HepG2 (cell line): ENCODE measurements around the gene PNPLA2. TPM values are rescaled to one million over a fixed set of nuclear protein-coding genes. Genes with fewer than 3 reads are reported as not detected.

Experiments used
- BHLHE40 ChIP-seq: IDR thresholded peaks from 2 replicates; pipeline ENCODE4 v1.6.1; 2011; ENCODE audit warnings: low read length, improper control_type of control experiment
- BORCS8-MEF2B ChIP-seq: sonication (generic); formaldehyde crosslinking; IDR thresholded peaks from 2 replicates; pipeline ENCODE4 v1.8.0; 2022; ENCODE audit warnings: mild to moderate bottlenecking, missing genetic modification reagents
- HMGXB3 ChIP-seq: sonication (generic); formaldehyde crosslinking; IDR thresholded peaks from 2 replicates; pipeline ENCODE4 v1.4.0; 2020; ENCODE audit warnings: missing genetic modification reagents, borderline replicate concordance
- HNRNPLL ChIP-seq: fragments of 200-400 bp; formaldehyde crosslinking; IDR thresholded peaks from 2 replicates; pipeline ENCODE4 v1.6.1; 2017; ENCODE audit warnings: mild to moderate bottlenecking, low read depth, low read length; ENCODE audit not compliant: poor library complexity, severe bottlenecking
- MXD1 ChIP-seq: sonication (generic); formaldehyde crosslinking; IDR thresholded peaks from 2 replicates; pipeline ENCODE4 v1.4.0; 2020; ENCODE audit warnings: mild to moderate bottlenecking, missing genetic modification reagents
- MXI1 ChIP-seq: IDR thresholded peaks from 3 replicates; pipeline ENCODE4 v1.6.1; 2012; ENCODE audit warnings: low read depth, low read length, inconsistent platforms, borderline replicate concordance
- PAWR ChIP-seq: sonication (generic); formaldehyde crosslinking; IDR thresholded peaks from 2 replicates; pipeline ENCODE4 v1.4.0; 2020; ENCODE audit warnings: missing genetic modification reagents, mild to moderate bottlenecking, borderline replicate concordance
- PHF21A ChIP-seq: sonication (generic); formaldehyde crosslinking; IDR thresholded peaks from 2 replicates; pipeline ENCODE4 v1.5.0; 2020; ENCODE audit warnings: mild to moderate bottlenecking, missing genetic modification reagents
- TOE1 ChIP-seq: sonication (generic); formaldehyde crosslinking; IDR thresholded peaks from 2 replicates; pipeline ENCODE4 v1.4.0; 2020; ENCODE audit warnings: mild to moderate bottlenecking, missing genetic modification reagents
- ZNF232 ChIP-seq: sonication (generic); formaldehyde crosslinking; IDR thresholded peaks from 2 replicates; pipeline ENCODE4 v1.4.0; 2020; ENCODE audit warnings: missing genetic modification reagents, borderline replicate concordance
- ZNF331 ChIP-seq: sonication (generic); formaldehyde crosslinking; IDR thresholded peaks from 2 replicates; pipeline ENCODE4 v1.4.0; 2020; ENCODE audit warnings: missing genetic modification reagents
- ZNF549 ChIP-seq: sonication (generic); formaldehyde crosslinking; IDR thresholded peaks from 2 replicates; pipeline ENCODE4 v1.5.0; 2020; ENCODE audit warnings: missing genetic modification reagents
- polyA plus RNA-seq, 8 experiments: library from polyadenylated mRNA; depleted of rRNA in 3 of 8; stranded (reverse) in 7 of 8; unstranded in 1 of 8; fragments of >200 nt; fragmentation: Illumina TruSeq in 4 of 8; extraction: Trizol in 4 of 8; gene quantifications; 2 replicates each; pipeline versions ENCODE4 v1.2.1 to v1.2.3, GENCODE V29; 2011 to 2016; ENCODE audit warnings: low read depth in 4 of 8, missing spikeins in 1 of 8, mixed read lengths in 1 of 8; ENCODE audit not compliant: insufficient read depth in 1 of 8
- total RNA-seq, 5 experiments: library from RNA; depleted of rRNA; stranded (reverse); fragments of >200 nt; fragmentation: Illumina TruSeq; extraction: Trizol; gene quantifications; 2 replicates each; pipeline ENCODE4 v1.2.3, GENCODE V29; 2016; ENCODE audit warnings: low read depth in 1 of 5
- TF ChIP-seq, protein P1 (sequence below): sonication (generic); formaldehyde crosslinking; IDR thresholded peaks from 2 replicates; pipeline ENCODE4 v1.8.0; 2022; ENCODE audit warnings: mild to moderate bottlenecking, missing genetic modification reagents; ENCODE audit not compliant: insufficient replicate concordance
- TF ChIP-seq, protein P2 (sequence below): sonication (generic); formaldehyde crosslinking; IDR thresholded peaks from 2 replicates; pipeline ENCODE4 v1.4.0; 2020; ENCODE audit warnings: mild to moderate bottlenecking, missing genetic modification reagents, borderline replicate concordance
- TF ChIP-seq, protein P3 (sequence below): sonication (generic); formaldehyde crosslinking; IDR thresholded peaks from 2 replicates; pipeline ENCODE4 v1.4.0; 2020; ENCODE audit warnings: low read depth, mild to moderate bottlenecking, missing genetic modification reagents

The PNPLA2 gene
- total and polyA plus RNA-seq, 2 of the 13 experiments (the other 11 are each of a cell fraction or from before 2014, with no cell fraction given), result 10.5 to 43.2 TPM

DNA sequence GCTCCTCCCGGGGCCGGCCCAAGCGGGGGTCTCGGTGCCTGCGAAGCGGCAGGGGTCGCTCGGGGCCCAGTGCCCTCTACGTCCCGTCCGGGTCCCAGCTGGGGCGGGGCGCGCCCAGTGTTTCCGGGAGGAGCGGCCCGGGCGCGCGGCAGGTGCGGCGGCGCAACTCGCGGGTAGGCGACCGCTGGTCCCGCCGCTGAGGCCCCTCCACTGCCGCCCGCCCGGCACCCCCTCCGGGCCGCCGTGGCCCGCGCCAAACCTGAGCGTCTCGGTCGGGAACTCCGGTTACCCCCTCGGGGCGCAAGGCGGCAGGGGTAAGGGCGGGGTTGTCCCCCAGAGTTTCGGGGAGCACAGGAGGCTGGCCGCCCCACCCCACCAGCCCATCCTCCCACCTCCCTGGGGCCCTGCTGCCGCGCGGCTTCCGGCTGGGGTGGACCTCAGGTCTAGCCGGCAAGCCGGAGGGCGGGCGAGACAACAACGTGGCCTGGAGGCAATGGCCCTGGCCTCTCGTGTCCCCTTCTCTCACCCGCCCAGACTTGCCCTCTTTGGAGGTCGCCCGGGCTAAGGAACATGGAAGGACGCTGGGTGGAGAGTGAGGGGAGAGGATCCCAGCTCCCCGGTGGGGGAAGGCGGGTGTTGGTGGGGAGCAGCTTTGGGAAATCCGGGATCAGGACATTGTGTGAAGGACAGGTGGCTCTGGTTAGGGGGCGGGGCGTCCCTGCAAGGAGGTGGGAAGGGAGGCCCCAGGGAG lies 8.6 kb downstream of the PNPLA2 start (continued):
- TF ChIP-seq, protein P1, sequence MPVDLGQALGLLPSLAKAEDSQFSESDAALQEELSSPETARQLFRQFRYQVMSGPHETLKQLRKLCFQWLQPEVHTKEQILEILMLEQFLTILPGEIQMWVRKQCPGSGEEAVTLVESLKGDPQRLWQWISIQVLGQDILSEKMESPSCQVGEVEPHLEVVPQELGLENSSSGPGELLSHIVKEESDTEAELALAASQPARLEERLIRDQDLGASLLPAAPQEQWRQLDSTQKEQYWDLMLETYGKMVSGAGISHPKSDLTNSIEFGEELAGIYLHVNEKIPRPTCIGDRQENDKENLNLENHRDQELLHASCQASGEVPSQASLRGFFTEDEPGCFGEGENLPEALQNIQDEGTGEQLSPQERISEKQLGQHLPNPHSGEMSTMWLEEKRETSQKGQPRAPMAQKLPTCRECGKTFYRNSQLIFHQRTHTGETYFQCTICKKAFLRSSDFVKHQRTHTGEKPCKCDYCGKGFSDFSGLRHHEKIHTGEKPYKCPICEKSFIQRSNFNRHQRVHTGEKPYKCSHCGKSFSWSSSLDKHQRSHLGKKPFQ (CRISPR knock-in tag), result peak; percentile 84
- TF ChIP-seq, protein P2, sequence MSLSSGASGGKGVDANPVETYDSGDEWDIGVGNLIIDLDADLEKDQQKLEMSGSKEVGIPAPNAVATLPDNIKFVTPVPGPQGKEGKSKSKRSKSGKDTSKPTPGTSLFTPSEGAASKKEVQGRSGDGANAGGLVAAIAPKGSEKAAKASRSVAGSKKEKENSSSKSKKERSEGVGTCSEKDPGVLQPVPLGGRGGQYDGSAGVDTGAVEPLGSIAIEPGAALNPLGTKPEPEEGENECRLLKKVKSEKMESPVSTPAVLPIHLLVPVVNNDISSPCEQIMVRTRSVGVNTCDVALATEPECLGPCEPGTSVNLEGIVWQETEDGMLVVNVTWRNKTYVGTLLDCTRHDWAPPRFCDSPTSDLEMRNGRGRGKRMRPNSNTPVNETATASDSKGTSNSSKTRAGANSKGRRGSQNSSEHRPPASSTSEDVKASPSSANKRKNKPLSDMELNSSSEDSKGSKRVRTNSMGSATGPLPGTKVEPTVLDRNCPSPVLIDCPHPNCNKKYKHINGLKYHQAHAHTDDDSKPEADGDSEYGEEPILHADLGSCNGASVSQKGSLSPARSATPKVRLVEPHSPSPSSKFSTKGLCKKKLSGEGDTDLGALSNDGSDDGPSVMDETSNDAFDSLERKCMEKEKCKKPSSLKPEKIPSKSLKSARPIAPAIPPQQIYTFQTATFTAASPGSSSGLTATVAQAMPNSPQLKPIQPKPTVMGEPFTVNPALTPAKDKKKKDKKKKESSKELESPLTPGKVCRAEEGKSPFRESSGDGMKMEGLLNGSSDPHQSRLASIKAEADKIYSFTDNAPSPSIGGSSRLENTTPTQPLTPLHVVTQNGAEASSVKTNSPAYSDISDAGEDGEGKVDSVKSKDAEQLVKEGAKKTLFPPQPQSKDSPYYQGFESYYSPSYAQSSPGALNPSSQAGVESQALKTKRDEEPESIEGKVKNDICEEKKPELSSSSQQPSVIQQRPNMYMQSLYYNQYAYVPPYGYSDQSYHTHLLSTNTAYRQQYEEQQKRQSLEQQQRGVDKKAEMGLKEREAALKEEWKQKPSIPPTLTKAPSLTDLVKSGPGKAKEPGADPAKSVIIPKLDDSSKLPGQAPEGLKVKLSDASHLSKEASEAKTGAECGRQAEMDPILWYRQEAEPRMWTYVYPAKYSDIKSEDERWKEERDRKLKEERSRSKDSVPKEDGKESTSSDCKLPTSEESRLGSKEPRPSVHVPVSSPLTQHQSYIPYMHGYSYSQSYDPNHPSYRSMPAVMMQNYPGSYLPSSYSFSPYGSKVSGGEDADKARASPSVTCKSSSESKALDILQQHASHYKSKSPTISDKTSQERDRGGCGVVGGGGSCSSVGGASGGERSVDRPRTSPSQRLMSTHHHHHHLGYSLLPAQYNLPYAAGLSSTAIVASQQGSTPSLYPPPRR (CRISPR knock-in tag), result peak; percentile 38; the same call in 1 of the 2 replicates
- TF ChIP-seq BORCS8-MEF2B (peak; percentile 50; the same call in 1 of the 2 replicates), MXI1 (peak; percentile 57; the same call in 1 of the 3 replicates), BHLHE40 (no peak), MXD1 (CRISPR knock-in tag) (peak; percentile 88), PAWR (no peak), ZNF232 (CRISPR knock-in tag) (0 out of 2 replicates have a peak, but pooled peaks have one; percentile 11), ZNF549 (no peak), TOE1 (no peak), HNRNPLL (peak; percentile 83), ZNF331 (CRISPR knock-in tag) (peak; percentile 25; the same call in 1 of the 2 replicates), HMGXB3 (CRISPR knock-in tag) (peak; percentile 65; the same call in 1 of the 2 replicates), PHF21A (peak; percentile 58; the same call in 1 of the 2 replicates)
- TF ChIP-seq, protein P3, sequence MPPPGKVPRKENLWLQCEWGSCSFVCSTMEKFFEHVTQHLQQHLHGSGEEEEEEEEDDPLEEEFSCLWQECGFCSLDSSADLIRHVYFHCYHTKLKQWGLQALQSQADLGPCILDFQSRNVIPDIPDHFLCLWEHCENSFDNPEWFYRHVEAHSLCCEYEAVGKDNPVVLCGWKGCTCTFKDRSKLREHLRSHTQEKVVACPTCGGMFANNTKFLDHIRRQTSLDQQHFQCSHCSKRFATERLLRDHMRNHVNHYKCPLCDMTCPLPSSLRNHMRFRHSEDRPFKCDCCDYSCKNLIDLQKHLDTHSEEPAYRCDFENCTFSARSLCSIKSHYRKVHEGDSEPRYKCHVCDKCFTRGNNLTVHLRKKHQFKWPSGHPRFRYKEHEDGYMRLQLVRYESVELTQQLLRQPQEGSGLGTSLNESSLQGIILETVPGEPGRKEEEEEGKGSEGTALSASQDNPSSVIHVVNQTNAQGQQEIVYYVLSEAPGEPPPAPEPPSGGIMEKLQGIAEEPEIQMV (CRISPR knock-in tag), result 0 out of 2 replicates have a peak, but pooled peaks have one; percentile 23
